Right hindlimb (tissue), 1 donor: ENCODE data around the gene SLC2A9.

ENCODE experiments used
- DNase-seq: peaks from one replicate; pipeline ENCODE4 v3.0.0-alpha.2; 2018

The SLC2A9 gene

GRCh38 chr4:10041036-10041435 is 19.7 kb upstream of the SLC2A9 start:
- DNase-seq: no peak

- no peak for DNase-seq
Measured at GRCh38 chr4:10040049-10040892, 19.0 kb upstream of the SLC2A9 start.

GRCh38 chr4:10036807-10037342 is 15.6 kb upstream of the SLC2A9 start:
- DNase-seq: no peak

GRCh38 chr4:10035130-10035529 is 13.8 kb upstream of the SLC2A9 start:
- no peak for DNase-seq

GRCh38 chr4:10034612-10035104 is 13.4 kb upstream of the SLC2A9 start:
- no peak for DNase-seq

- no peak for DNase-seq
Measured at GRCh38 chr4:10034136-10034535, 12.8 kb upstream of the SLC2A9 start.

GRCh38 chr4:10033191-10033881 is 12.0 kb upstream of the SLC2A9 start:
- no peak for DNase-seq

- DNase-seq: no peak
Measured at GRCh38 chr4:10032625-10033024, 11.3 kb upstream of the SLC2A9 start.

GRCh38 chr4:10031668-10032590 is 10.6 kb upstream of the SLC2A9 start:
- DNase-seq: no peak

GRCh38 chr4:10030972-10031667 is 9.8 kb upstream of the SLC2A9 start:
- no peak for DNase-seq

- no peak for DNase-seq
Measured at GRCh38 chr4:10029403-10029802, 8.1 kb upstream of the SLC2A9 start.

- DNase-seq: no peak
Measured at GRCh38 chr4:10028910-10029309, 7.6 kb upstream of the SLC2A9 start.

- DNase-seq: no peak
Measured at GRCh38 chr4:10026485-10026884, 5.2 kb upstream of the SLC2A9 start.

- DNase-seq: no peak
Measured at GRCh38 chr4:10025230-10025806, 4.0 kb upstream of the SLC2A9 start.

GRCh38 chr4:10024303-10024702 is 3.0 kb upstream of the SLC2A9 start:
- DNase-seq: no peak

GRCh38 chr4:10023806-10024205 is 2.5 kb upstream of the SLC2A9 start:
- no peak for DNase-seq

- DNase-seq: no peak
Measured at GRCh38 chr4:10023050-10023419, 1.7 kb upstream of the SLC2A9 start.

GRCh38 chr4:10022346-10023049 is 1.2 kb upstream of the SLC2A9 start:
- no peak for DNase-seq

- no peak for DNase-seq
Measured at GRCh38 chr4:10021653-10022023, 341 bp upstream of the SLC2A9 start.

- no peak for DNase-seq
Measured at GRCh38 chr4:10020106-10020505, 1.2 kb downstream of the SLC2A9 start.

- DNase-seq: no peak
Measured at GRCh38 chr4:10019521-10020051, 1.7 kb downstream of the SLC2A9 start.
